ENCODE data around the gene DMAP1. TPM values are rescaled to one million over a fixed set of nuclear protein-coding genes. Genes with fewer than 3 reads are reported as not detected.

DMAP1 gene
- total RNA-seq, 1 donor from 2014 or later, result 26.7 TPM

DNA sequence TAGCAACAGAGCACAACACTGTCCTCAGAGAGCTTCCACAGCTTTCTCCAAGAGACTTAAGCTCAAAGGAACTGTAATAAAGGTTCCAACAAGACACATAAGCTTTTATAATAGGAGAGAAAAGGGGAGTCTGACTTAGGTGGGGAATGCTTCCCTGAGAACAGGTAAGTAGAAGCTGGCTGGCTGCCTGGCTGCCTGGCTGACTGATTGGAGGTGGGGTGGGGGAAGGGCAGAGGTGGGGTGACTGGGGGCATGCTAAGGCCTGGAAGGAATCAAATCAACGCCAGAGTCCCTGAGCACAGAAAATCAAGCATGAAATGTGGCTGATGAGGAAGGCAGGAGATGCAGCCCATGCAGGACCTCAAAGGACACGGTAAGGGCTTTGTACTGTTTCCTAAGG, 45.8 kb downstream of the DMAP1 start:
- Histone ChIP-seq H3K4me3 (no peak overlapping the region), H3K27me3 (ENCODE audit: low read depth) (no peaks in the 10 kb centered on the region), H3K27ac (replicated peaks) (no peak overlapping the region), H3K4me1 (peaks cover 12% of the 10 kb centered on the region), H3K9me3 (replicated peaks) (no peaks in the 10 kb centered on the region), H3K36me3 (no peaks in the 10 kb centered on the region)
- intact Hi-C loops (cut with micrococcal nuclease), result no loop called here
- DNase-seq, result no peak
- TF ChIP-seq, protein P1, sequence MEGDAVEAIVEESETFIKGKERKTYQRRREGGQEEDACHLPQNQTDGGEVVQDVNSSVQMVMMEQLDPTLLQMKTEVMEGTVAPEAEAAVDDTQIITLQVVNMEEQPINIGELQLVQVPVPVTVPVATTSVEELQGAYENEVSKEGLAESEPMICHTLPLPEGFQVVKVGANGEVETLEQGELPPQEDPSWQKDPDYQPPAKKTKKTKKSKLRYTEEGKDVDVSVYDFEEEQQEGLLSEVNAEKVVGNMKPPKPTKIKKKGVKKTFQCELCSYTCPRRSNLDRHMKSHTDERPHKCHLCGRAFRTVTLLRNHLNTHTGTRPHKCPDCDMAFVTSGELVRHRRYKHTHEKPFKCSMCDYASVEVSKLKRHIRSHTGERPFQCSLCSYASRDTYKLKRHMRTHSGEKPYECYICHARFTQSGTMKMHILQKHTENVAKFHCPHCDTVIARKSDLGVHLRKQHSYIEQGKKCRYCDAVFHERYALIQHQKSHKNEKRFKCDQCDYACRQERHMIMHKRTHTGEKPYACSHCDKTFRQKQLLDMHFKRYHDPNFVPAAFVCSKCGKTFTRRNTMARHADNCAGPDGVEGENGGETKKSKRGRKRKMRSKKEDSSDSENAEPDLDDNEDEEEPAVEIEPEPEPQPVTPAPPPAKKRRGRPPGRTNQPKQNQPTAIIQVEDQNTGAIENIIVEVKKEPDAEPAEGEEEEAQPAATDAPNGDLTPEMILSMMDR (IDR thresholded peaks at IDR 0.05; ENCODE audit: borderline replicate concordance), result no peak

DNA sequence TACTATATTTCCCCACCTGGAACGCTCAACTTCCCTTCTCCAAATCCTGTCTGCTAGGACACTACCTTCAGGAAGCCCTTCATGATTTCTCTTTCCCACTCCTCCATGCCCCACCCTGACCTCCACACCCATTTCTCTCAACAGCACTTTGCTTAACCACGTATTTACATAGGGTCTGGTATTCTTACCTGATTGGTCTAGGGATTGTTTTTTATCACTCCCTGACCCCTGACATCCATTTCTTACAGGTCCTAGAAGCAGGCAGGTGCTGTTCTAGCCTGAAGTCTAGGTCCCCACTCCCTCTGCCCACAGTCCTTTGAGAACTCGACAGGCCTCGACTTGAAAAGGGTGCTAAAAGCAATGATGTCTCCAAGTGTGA, 47.5 kb downstream of the DMAP1 start:
- Histone ChIP-seq H3K27ac (replicated peaks) (no peak overlapping the region), H3K4me3 (no peak overlapping the region), H3K9me3 (replicated peaks) (no peaks in the 10 kb centered on the region), H3K4me1 (peaks cover 12% of the 10 kb centered on the region), H3K27me3 (ENCODE audit: low read depth) (no peaks in the 10 kb centered on the region), H3K36me3 (no peaks in the 10 kb centered on the region)
- DNase-seq, result no peak
- TF ChIP-seq, protein P1 (IDR thresholded peaks at IDR 0.05; ENCODE audit: borderline replicate concordance), result no peak
- intact Hi-C loops (cut with micrococcal nuclease), result no loop called here

DNA sequence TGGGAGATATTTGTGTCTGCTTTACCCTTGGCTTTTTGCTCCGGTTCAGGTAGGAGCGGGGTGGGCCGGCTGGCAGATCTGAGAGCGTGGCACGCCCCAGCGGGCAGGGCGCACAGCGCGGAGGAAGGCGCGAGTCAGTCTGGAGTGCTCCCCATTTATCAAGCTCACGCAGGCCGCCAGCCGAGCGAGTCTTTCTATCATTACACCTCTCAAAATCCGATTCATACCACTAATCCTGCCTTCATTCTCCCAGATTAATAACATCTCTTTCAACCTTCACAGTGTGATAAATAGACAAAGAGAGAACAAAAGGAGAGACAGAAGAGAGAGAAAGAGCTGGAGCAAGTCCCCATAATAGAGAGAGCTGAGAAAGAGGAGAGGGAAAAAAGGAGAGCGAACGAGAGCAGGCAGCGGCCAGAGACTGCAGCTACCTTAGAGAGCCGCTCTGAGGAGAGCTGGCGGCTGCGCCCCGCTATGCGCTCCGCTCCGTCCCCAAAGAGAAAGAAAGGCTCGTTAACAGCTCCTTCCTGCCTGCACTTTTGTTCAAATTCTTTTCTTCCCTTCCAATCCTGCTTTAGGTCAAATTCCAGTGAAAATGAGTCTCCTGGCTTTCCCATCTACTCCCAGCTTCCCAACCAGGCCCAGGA, 48.0 kb downstream of the DMAP1 start:
- no peak for DNase-seq
- intact Hi-C loops (cut with micrococcal nuclease), result no loop called here

DNA sequence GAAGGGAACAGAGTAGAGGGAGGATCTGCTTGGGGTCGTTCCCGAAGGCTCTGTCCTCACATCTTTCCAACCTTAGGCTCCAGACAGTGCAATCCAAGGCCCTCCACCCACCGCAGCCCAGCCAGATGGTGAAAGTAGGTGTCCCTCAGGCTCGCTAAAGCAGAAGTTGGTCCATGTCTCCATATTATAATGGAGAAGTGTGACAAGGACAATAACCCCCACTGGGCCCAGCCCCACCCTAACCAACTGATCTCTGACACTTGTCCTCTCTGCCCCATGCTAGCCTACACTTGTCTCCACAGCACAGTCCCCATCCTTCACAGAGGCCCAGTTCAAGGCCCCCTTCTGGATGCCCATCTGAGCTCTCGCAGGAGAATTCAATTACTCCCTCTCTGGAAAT, 48.7 kb downstream of the DMAP1 start:
- Histone ChIP-seq H3K9me3 (replicated peaks) (no peaks in the 10 kb centered on the region), H3K36me3 (no peaks in the 10 kb centered on the region), H3K4me1 (peaks cover 12% of the 10 kb centered on the region), H3K27ac (replicated peaks) (no peak overlapping the region), H3K27me3 (ENCODE audit: low read depth) (no peaks in the 10 kb centered on the region), H3K4me3 (no peak overlapping the region)
- intact Hi-C loops (cut with micrococcal nuclease), result no loop called here
- TF ChIP-seq, protein P1 (IDR thresholded peaks at IDR 0.05; ENCODE audit: borderline replicate concordance), result no peak
- no peak for DNase-seq

More for the DNA sequence above, 48.0 kb downstream of the DMAP1 start:
- no peaks in the 10 kb centered on the region for H3K27me3 ChIP-seq (ENCODE audit: low read depth)
- H3K27ac ChIP-seq (replicated peaks), result no peak overlapping the region
- H3K9me3 ChIP-seq (replicated peaks), result no peaks in the 10 kb centered on the region
- peaks cover 12% of the 10 kb centered on the region for H3K4me1 ChIP-seq
- no peak overlapping the region for H3K4me3 ChIP-seq
- TF ChIP-seq, protein P1 (IDR thresholded peaks at IDR 0.05; ENCODE audit: borderline replicate concordance), result no peak
- H3K36me3 ChIP-seq, result no peaks in the 10 kb centered on the region

DNA sequence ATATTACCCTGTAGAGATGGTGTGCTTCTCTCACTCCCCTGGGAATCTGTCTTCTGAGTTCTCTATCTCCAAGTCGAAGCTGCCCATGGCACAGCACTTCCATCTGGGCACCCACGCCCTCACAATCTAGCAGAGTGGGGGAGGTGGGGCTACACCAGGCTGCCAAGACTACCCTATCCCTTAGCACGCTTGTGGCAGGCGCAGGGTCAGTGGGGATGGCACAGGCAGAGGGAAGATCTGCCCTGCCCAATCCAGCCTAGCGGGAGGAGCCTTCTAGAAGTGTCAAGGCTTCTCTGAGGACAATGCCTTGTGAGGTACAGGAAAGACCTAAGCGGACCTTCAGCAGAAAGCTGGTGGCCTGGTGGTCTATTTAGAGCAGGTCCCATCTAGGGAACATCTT, 49.1 kb downstream of the DMAP1 start:
- Histone ChIP-seq H3K4me1 (peaks cover 12% of the 10 kb centered on the region), H3K36me3 (no peaks in the 10 kb centered on the region), H3K4me3 (no peak overlapping the region), H3K27ac (replicated peaks) (no peak overlapping the region), H3K9me3 (replicated peaks) (no peaks in the 10 kb centered on the region), H3K27me3 (ENCODE audit: low read depth) (no peaks in the 10 kb centered on the region)
- intact Hi-C loops (cut with micrococcal nuclease), result no loop called here
- DNase-seq, result no peak
- TF ChIP-seq, protein P1 (IDR thresholded peaks at IDR 0.05; ENCODE audit: borderline replicate concordance), result no peak
